HL-60/S4 (cell line): ENCODE measurements around the gene SPATA16.

Source experiments
- in situ Hi-C: fragments of 300-500 bp; cut with MboI; formaldehyde crosslinking; loops from 2 replicates; pipeline ENCODE4 v1.14.3; 2022; ENCODE audit warnings: low sequenced_read_pairs

Gene SPATA16

GRCh38 chr3:172846103-172846561 is 294.9 kb downstream of the SPATA16 start:
- in situ Hi-C loops = no loop called here

- in situ Hi-C loops = no loop called here
These were observed 296.6 kb downstream of the SPATA16 start for GRCh38 chr3:172844428-172844827.

- in situ Hi-C loops = no loop called here
These were observed 300.1 kb downstream of the SPATA16 start for GRCh38 chr3:172840913-172841312.

- in situ Hi-C loops = no loop called here
These were observed 300.6 kb downstream of the SPATA16 start for GRCh38 chr3:172840463-172840862.

- in situ Hi-C loops = no loop called here
These were observed 301.4 kb downstream of the SPATA16 start for GRCh38 chr3:172839679-172840078.
